Endothelial cell of umbilical vein (primary cell): ENCODE results near the gene SMC1B.

Experiments
- CTCF ChIP-seq, 2 donors: IDR thresholded peaks; 1 replicate in 1 of 2; 2 replicates in 1 of 2; pipeline ENCODE4 v1.5.1; 2011; ENCODE audit warnings: low read length in 2 of 2, mild to moderate bottlenecking in 2 of 2, moderate library complexity in 2 of 2, control low read depth in 1 of 2, inconsistent platforms in 1 of 2, low read depth in 1 of 2; ENCODE audit not compliant: insufficient read depth in 1 of 2; ENCODE audit errors: extremely low read depth in 1 of 2
- EZH2 ChIP-seq: IDR thresholded peaks from 2 replicates; pipeline ENCODE4 v1.6.1; 2012; ENCODE audit warnings: borderline replicate concordance, low read depth, mild to moderate bottlenecking, moderate library complexity, low read length, inconsistent platforms; ENCODE audit not compliant: severe bottlenecking
- JUN ChIP-seq: IDR thresholded peaks from 2 replicates; pipeline ENCODE4 v1.6.1; 2011; ENCODE audit warnings: borderline replicate concordance, low read depth; ENCODE audit not compliant: insufficient read length, insufficient read depth
- POLR2A ChIP-seq: IDR thresholded peaks from 2 replicates; pipeline ENCODE4 v1.6.1; 2012; ENCODE audit warnings: low read depth, mild to moderate bottlenecking, control low read depth, low read length
- POLR2AphosphoS5 ChIP-seq: IDR thresholded peaks from 2 replicates; pipeline ENCODE4 v1.6.1; 2012; ENCODE audit warnings: low read depth, mild to moderate bottlenecking, control low read depth, low read length, moderate library complexity; ENCODE audit not compliant: insufficient read depth
- TF ChIP-seq, protein P1 (sequence below): IDR thresholded peaks from 2 replicates; pipeline ENCODE4 v1.6.1; 2011; ENCODE audit not compliant: insufficient read depth, insufficient read length

GRCh38 chr22:45338795-45339194 lies 74.6 kb downstream of the SMC1B start:
- TF ChIP-seq CTCF (IDR thresholded peaks at IDR 0.05; ENCODE audit: extremely low read depth in 1 of 2, insufficient read depth in 1 of 2, low read depth in 1 of 2, low read length in 2 of 2) (no peak), EZH2 (no peak), POLR2A (no peak), POLR2AphosphoS5 (no peak), JUN (no peak)
- TF ChIP-seq, protein P1, sequence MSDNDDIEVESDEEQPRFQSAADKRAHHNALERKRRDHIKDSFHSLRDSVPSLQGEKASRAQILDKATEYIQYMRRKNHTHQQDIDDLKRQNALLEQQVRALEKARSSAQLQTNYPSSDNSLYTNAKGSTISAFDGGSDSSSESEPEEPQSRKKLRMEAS = no peak
